ENCODE data around the gene PSMA5. TPM values are rescaled to one million over a fixed set of nuclear protein-coding genes. Genes with fewer than 3 reads are reported as not detected.
A peak's percentile ranks its signal among the peaks of the same experiment; 100 is the strongest.

Gene PSMA5
- total RNA-seq, 1 experiment from 2014 or later, result 133 TPM

- H3K9ac ChIP-seq (ENCODE audit: extremely low read depth, insufficient read length, low read length), result no peak overlapping the region
- Mint-ChIP-seq H3K4me1 (peaks cover 16 to 20% of the 10 kb centered on the region in 2 experiments), H3K36me3 (ENCODE audit: insufficient read depth in 1 of 3, low read depth in 3 of 3) (peaks cover 0 to 13% (median 8%) of the 10 kb centered on the region in 3 experiments; a peak in 5 of 7 replicates), H3K4me3 (no peak overlapping the region), H3K9me3 (no peaks in the 10 kb centered on the region), H3K27me3 (ENCODE audit: low read depth) (no peaks in the 10 kb centered on the region), H3K27ac (peak overlapping the region in 1 of 3 experiments; percentile 76; a peak in 1 of 7 replicates)
- no peak overlapping the region for H2AFZ ChIP-seq (ENCODE audit: low read length)
- H4K8ac ChIP-seq (replicated peaks; ENCODE audit: insufficient read length, low read depth, low read length), result no peak overlapping the region
- H3K4me1 ChIP-seq (ENCODE audit: insufficient read depth, low read length), result no peaks in the 10 kb centered on the region
- no peak for DNase-seq
- H3K23ac ChIP-seq (ENCODE audit: insufficient read length, low read depth, low read length), result no peak overlapping the region
- H3K27ac ChIP-seq (ENCODE audit: insufficient read length, low read depth, low read length), result no peak overlapping the region
- H3K27me3 ChIP-seq (ENCODE audit: insufficient read depth, low read length), result no peaks in the 10 kb centered on the region
- no peak overlapping the region for H2BK12ac ChIP-seq (ENCODE audit: insufficient read length, low read depth, low read length)
- H3K23me2 ChIP-seq (ENCODE audit: insufficient read length, low read depth, low read length, poor library complexity, severe bottlenecking), result no peaks in the 10 kb centered on the region
- H4K5ac ChIP-seq (ENCODE audit: insufficient read length, low read depth, low read length), result no peak overlapping the region
- no peak overlapping the region for H2BK120ac ChIP-seq (ENCODE audit: low read depth, low read length, poor library complexity, severe bottlenecking)
- H3K18ac ChIP-seq (ENCODE audit: insufficient read length, low read depth, low read length), result no peak overlapping the region
- H3K9me3 ChIP-seq (ENCODE audit: control insufficient read depth, low read depth, low read length), result no peaks in the 10 kb centered on the region
- H2BK5ac ChIP-seq (ENCODE audit: insufficient read length, low read length), result no peak overlapping the region
- no peak overlapping the region for H2BK20ac ChIP-seq (ENCODE audit: low read depth, low read length, poor library complexity, severe bottlenecking)
- H3T11ph ChIP-seq (ENCODE audit: low read length), result no peak overlapping the region
- H3K79me1 ChIP-seq (ENCODE audit: insufficient read depth, low read depth, low read length, poor library complexity, severe bottlenecking), result no peaks in the 10 kb centered on the region
- TF ChIP-seq CTCF (conservative IDR thresholded peaks at IDR 0.05), result no peak
- no peak overlapping the region for H2AK5ac ChIP-seq (ENCODE audit: insufficient read length, low read length)
- no peak overlapping the region for H3K4me2 ChIP-seq (ENCODE audit: insufficient read depth, insufficient read length, low read length)
- H3K14ac ChIP-seq (ENCODE audit: insufficient read depth, low read length), result no peak overlapping the region
- no peaks in the 10 kb centered on the region for H4K20me1 ChIP-seq (ENCODE audit: control insufficient read depth, insufficient read depth, insufficient read length)
- H2BK15ac ChIP-seq (ENCODE audit: low read depth, low read length), result no peak overlapping the region
- H3K79me2 ChIP-seq (ENCODE audit: insufficient read depth, low read length), result no peaks in the 10 kb centered on the region
- WGBS (ENCODE audit: extremely low coverage, insufficient read length, low lambda C conversion rate), result no CpG with 5 or more reads among the region's 1 CpG
- no peak overlapping the region for H3K4ac ChIP-seq (ENCODE audit: low read depth, low read length)
- H3K56ac ChIP-seq (ENCODE audit: insufficient read length, low read depth, low read length), result no peak overlapping the region
- H4K91ac ChIP-seq (ENCODE audit: insufficient read length, low read depth, low read length), result no peak overlapping the region
Observed at GRCh38 chr1:109357616-109358015, 68.6 kb downstream of the PSMA5 start.
